NOMO-1 treated with DMSO at 0.1 percent for 48 hours (cell line): ENCODE measurements around the gene TESPA1.

Source experiments
- DNase-seq: peaks from one replicate; lab custom pipeline; 2025; ENCODE audit not compliant: unreplicated experiment; lab: John Stamatoyannopoulos, UW

TESPA1 gene

GRCh38 chr12:54983536-54984101, 943 bp downstream of the TESPA1 start:
- no peak for DNase-seq

GRCh38 chr12:54981796-54982195, 2.8 kb downstream of the TESPA1 start:
- DNase-seq: no peak

GRCh38 chr12:54980341-54980740, 4.2 kb downstream of the TESPA1 start:
- DNase-seq: no peak

- DNase-seq: no peak
These were observed 6.7 kb downstream of the TESPA1 start for GRCh38 chr12:54977857-54978256.

GRCh38 chr12:54977155-54977554, 7.4 kb downstream of the TESPA1 start:
- no peak for DNase-seq

- DNase-seq: no peak
These were observed 8.7 kb downstream of the TESPA1 start for GRCh38 chr12:54975875-54976274.

- no peak for DNase-seq
These were observed 9.3 kb downstream of the TESPA1 start for GRCh38 chr12:54975272-54975671.

GRCh38 chr12:54974279-54974678, 10.3 kb downstream of the TESPA1 start:
- no peak for DNase-seq

- no peak for DNase-seq
These were observed 11.0 kb downstream of the TESPA1 start for GRCh38 chr12:54973556-54973955.

- DNase-seq: no peak
These were observed 13.8 kb downstream of the TESPA1 start for GRCh38 chr12:54970741-54971140.

- DNase-seq: no peak
These were observed 16.3 kb downstream of the TESPA1 start for GRCh38 chr12:54968181-54968730.

GRCh38 chr12:54967461-54967860, 17.1 kb downstream of the TESPA1 start:
- DNase-seq: no peak

GRCh38 chr12:54961190-54961589, 23.4 kb downstream of the TESPA1 start:
- DNase-seq: no peak

- peak; percentile 4 for DNase-seq
These were observed 25.1 kb downstream of the TESPA1 start for GRCh38 chr12:54959291-54960018.

- DNase-seq: peak; percentile 43
These were observed 26.4 kb downstream of the TESPA1 start for GRCh38 chr12:54958048-54958658.

- DNase-seq: peak; percentile 78
These were observed 27.5 kb downstream of the TESPA1 start for GRCh38 chr12:54956818-54957641.

- DNase-seq: no peak
These were observed 28.2 kb downstream of the TESPA1 start for GRCh38 chr12:54956322-54956721.

- DNase-seq: no peak
These were observed 29.8 kb downstream of the TESPA1 start for GRCh38 chr12:54954801-54955200.

- DNase-seq: no peak
These were observed 30.3 kb downstream of the TESPA1 start for GRCh38 chr12:54954228-54954627.

- DNase-seq: no peak
These were observed 34.4 kb downstream of the TESPA1 start for GRCh38 chr12:54950071-54950727.
